HepG2 (cell line): Measurements from ENCODE around the gene AGPAT3. TPM values are rescaled to one million over a fixed set of nuclear protein-coding genes. Genes with fewer than 3 reads are reported as not detected.

Experiments used
- ATAC-seq: fragments of 200-7000 bp; cut with Tn5 transposase; 3 replicates; pipeline ENCODE4 v1.9.1; 2020; ENCODE audit warnings: mild to moderate bottlenecking, moderate library complexity
- BruUV-seq: library from RNA; stranded (reverse); fragments of 400-500 nt; replicated peaks from 2 replicates; lab custom pipeline; 2021; lab: Mats Ljungman, UMichigan
- CTCF ChIA-PET: fragments of 300-600 bp; formaldehyde crosslinking; extraction: SDS; loops from one replicate; lab custom pipeline; 2021; ENCODE audit warnings: low total read pairs, inconsistent platforms, low intra/inter-chr PET ratio; lab: Yijun Ruan, JAX
- POLR2A ChIA-PET: fragments of 350-600 bp; sonication (Branson Sonifier 250); formaldehyde crosslinking; loops from one replicate; lab custom pipeline; 2020; ENCODE audit warnings: antibody characterized with exemption, inconsistent platforms; lab: Yijun Ruan, JAX
- DNase-seq: peaks from one replicate; pipeline ENCODE4 v3.0.0-alpha.2; 2015; ENCODE audit warnings: low spot score
- FAIRE-seq: peaks from 3 replicates; lab custom pipeline; 2011; peaks lifted over from hg19 to GRCh38; lab: Jason Lieb, UNC
- H2AFZ ChIP-seq: one replicate; pipeline ENCODE4 v1.6.1; 2011; ENCODE audit warnings: low read length, inconsistent platforms
- H3K27ac ChIP-seq: fragments of 300-600 bp; 3 replicates; pipeline ENCODE4 v1.8.0; 2011; ENCODE audit warnings: mixed run types, mild to moderate bottlenecking, mixed read lengths, low read length, inconsistent platforms; ENCODE audit not compliant: insufficient read depth; ENCODE audit errors: extremely low read length
- H3K27me3 ChIP-seq, 2 experiments: fragments of 200-600 bp in 1 of 2; 2 replicates in 1 of 2; 3 replicates in 1 of 2; pipeline versions ENCODE4 v1.6.0 to v1.8.0; 2011; ENCODE audit warnings: low read length in 2 of 2, mild to moderate bottlenecking in 2 of 2, moderate library complexity in 2 of 2, inconsistent platforms in 1 of 2; ENCODE audit not compliant: insufficient read depth in 2 of 2, control insufficient read depth in 1 of 2
- H3K36me3 ChIP-seq, 2 experiments: fragments of 200-600 bp in 1 of 2; replicated peaks in 1 of 2; 2 replicates in 1 of 2; 3 replicates in 1 of 2; pipeline versions ENCODE4 v1.5.1 to v1.8.0; 2011; ENCODE audit warnings: low read length in 2 of 2, inconsistent platforms in 1 of 2; ENCODE audit not compliant: insufficient read depth in 2 of 2, control insufficient read depth in 1 of 2
- H3K4me1 ChIP-seq: 2 replicates; pipeline ENCODE4 v1.5.1; 2012; ENCODE audit warnings: low read length, inconsistent platforms; ENCODE audit not compliant: insufficient read depth
- H3K4me2 ChIP-seq: 2 replicates; pipeline ENCODE4 v1.6.0; 2011; ENCODE audit warnings: low read depth, low read length, inconsistent platforms
- H3K4me3 ChIP-seq, 3 experiments: fragments of 200-600 bp in 1 of 3; sonication (generic), shearing (Covaris generic) in 1 of 3; replicated peaks in 1 of 3; 2 replicates each; pipeline ENCODE4 v1.5.1; 2011 to 2016; ENCODE audit warnings: low read length in 3 of 3, inconsistent platforms in 2 of 3, low read depth in 2 of 3, mild to moderate bottlenecking in 2 of 3, control low read depth in 1 of 3, mixed read lengths in 1 of 3; ENCODE audit not compliant: insufficient read depth in 1 of 3
- H3K79me2 ChIP-seq: one replicate; pipeline ENCODE4 v1.6.1; 2011; ENCODE audit warnings: low read length, inconsistent platforms; ENCODE audit not compliant: insufficient read depth
- H3K9ac ChIP-seq: 2 replicates; pipeline ENCODE4 v1.6.0; 2011; ENCODE audit warnings: mild to moderate bottlenecking, low read depth, low read length, inconsistent platforms; ENCODE audit not compliant: insufficient read depth
- H3K9me3 ChIP-seq: 2 replicates; pipeline ENCODE4 v1.5.1; 2012; ENCODE audit warnings: mild to moderate bottlenecking, low read length
- H4K20me1 ChIP-seq: 2 replicates; pipeline ENCODE4 v1.6.0; 2011; ENCODE audit warnings: inconsistent platforms, mild to moderate bottlenecking, low read length, moderate library complexity; ENCODE audit not compliant: insufficient read depth
- CERS6 ChIP-seq: sonication (generic); formaldehyde crosslinking; IDR thresholded peaks from 2 replicates; pipeline ENCODE4 v1.5.0; 2020; ENCODE audit warnings: missing genetic modification reagents
- KDM4B ChIP-seq: sonication (generic); formaldehyde crosslinking; IDR thresholded peaks from 2 replicates; pipeline ENCODE4 v1.4.0; 2020; ENCODE audit warnings: missing genetic modification reagents
- MEF2D ChIP-seq: sonication (generic); formaldehyde crosslinking; IDR thresholded peaks from 2 replicates; pipeline ENCODE4 v1.5.1; 2020; ENCODE audit warnings: mild to moderate bottlenecking, missing genetic modification reagents
- REST ChIP-seq, 2 experiments: IDR thresholded peaks; 2 replicates each; pipeline ENCODE4 v1.6.1; 2011 to 2012; ENCODE audit warnings: low read length in 2 of 2, borderline replicate concordance in 1 of 2, low read depth in 1 of 2, mild to moderate bottlenecking in 1 of 2, moderate library complexity in 1 of 2
- THRA ChIP-seq: sonication (generic); formaldehyde crosslinking; IDR thresholded peaks from 2 replicates; pipeline ENCODE4 v1.4.0; 2020; ENCODE audit warnings: missing genetic modification reagents, borderline replicate concordance
- ZNF678 ChIP-seq: sonication (generic); formaldehyde crosslinking; IDR thresholded peaks from 2 replicates; pipeline ENCODE4 v1.4.0; 2020; ENCODE audit warnings: mild to moderate bottlenecking, missing genetic modification reagents
- WGBS: methylation state at CpG from one replicate; pipeline ENCODE4 v1.1.6; 2017; ENCODE audit warnings: low lambda C conversion rate; 5-methylcytosine and 5-hydroxymethylcytosine counted together
- in situ Hi-C: cut with HindIII; loops from 2 replicates; pipeline ENCODE4 v1.10.0; 2017; ENCODE audit warnings: low pct_unique_long_range_greater_than_20kb; ENCODE audit not compliant: extremely low pct_ligation_motif_present
- intact Hi-C: fragments of 100-400 bp; cut with micrococcal nuclease; formaldehyde crosslinking; loops from one replicate; pipeline ENCODE4 v1.10.0; 2022; ENCODE audit not compliant: unreplicated experiment
- polyA plus RNA-seq, 8 experiments: library from polyadenylated mRNA; depleted of rRNA in 3 of 8; stranded (reverse) in 7 of 8; unstranded in 1 of 8; fragments of >200 nt; fragmentation: Illumina TruSeq in 4 of 8; extraction: Trizol in 4 of 8; gene quantifications; 2 replicates each; pipeline versions ENCODE4 v1.2.1 to v1.2.3, GENCODE V29; 2011 to 2016; ENCODE audit warnings: low read depth in 4 of 8, missing spikeins in 1 of 8, mixed read lengths in 1 of 8; ENCODE audit not compliant: insufficient read depth in 1 of 8
- total RNA-seq, 5 experiments: library from RNA; depleted of rRNA; stranded (reverse); fragments of >200 nt; fragmentation: Illumina TruSeq; extraction: Trizol; gene quantifications; 2 replicates each; pipeline ENCODE4 v1.2.3, GENCODE V29; 2016; ENCODE audit warnings: low read depth in 1 of 5
- TF ChIP-seq, protein P1 (sequence below): sonication (generic); formaldehyde crosslinking; IDR thresholded peaks from 2 replicates; pipeline ENCODE4 v1.4.0; 2020; ENCODE audit warnings: mild to moderate bottlenecking, missing genetic modification reagents

Gene AGPAT3
- total and polyA plus RNA-seq, 2 of the 13 experiments (the other 11 are each of a cell fraction or from before 2014, with no cell fraction given), result 32.2 to 54.4 TPM

- in situ Hi-C loops, result no loop called here
- ATAC-seq (no peak), FAIRE-seq (no peak), DNase-seq (no peak)
- intact Hi-C loops, result no loop called here
- H3K79me2 ChIP-seq, result no peaks in the 10 kb centered on the region
- no peaks in the 10 kb centered on the region for H3K36me3 ChIP-seq
- no peaks in the 10 kb centered on the region for H3K9me3 ChIP-seq
- no TSS peak for BruUV-seq
- TF ChIP-seq THRA, result no peak
- TF ChIP-seq, protein P1, sequence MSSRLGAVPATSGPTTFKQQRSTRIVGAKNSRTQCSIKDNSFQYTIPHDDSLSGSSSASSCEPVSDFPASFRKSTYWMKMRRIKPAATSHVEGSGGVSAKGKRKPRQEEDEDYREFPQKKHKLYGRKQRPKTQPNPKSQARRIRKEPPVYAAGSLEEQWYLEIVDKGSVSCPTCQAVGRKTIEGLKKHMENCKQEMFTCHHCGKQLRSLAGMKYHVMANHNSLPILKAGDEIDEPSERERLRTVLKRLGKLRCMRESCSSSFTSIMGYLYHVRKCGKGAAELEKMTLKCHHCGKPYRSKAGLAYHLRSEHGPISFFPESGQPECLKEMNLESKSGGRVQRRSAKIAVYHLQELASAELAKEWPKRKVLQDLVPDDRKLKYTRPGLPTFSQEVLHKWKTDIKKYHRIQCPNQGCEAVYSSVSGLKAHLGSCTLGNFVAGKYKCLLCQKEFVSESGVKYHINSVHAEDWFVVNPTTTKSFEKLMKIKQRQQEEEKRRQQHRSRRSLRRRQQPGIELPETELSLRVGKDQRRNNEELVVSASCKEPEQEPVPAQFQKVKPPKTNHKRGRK (CRISPR knock-in tag), result no peak
- TF ChIP-seq CERS6, result no peak
- TF ChIP-seq REST (IDR thresholded peaks at IDR 0.05; ENCODE audit: borderline replicate concordance in 1 of 2, low read depth in 1 of 2, low read length in 2 of 2), result no peak
- TF ChIP-seq ZNF678, result no peak
- no peak for TF ChIP-seq MEF2D (CRISPR knock-in tag)
- TF ChIP-seq KDM4B, result no peak
- H3K27ac ChIP-seq, result no peak overlapping the region
- ChIA-PET POLR2A (no interaction called here), CTCF (no interaction called here)
- no peak overlapping the region for H3K4me3 ChIP-seq
- no peak overlapping the region for H3K4me2 ChIP-seq
- no peak overlapping the region for H3K9ac ChIP-seq
- no peaks in the 10 kb centered on the region for H4K20me1 ChIP-seq
- peaks cover 2 to 33% of the 10 kb centered on the region in 2 experiments; a peak in 3 of 5 replicates for H3K27me3 ChIP-seq
- no peak overlapping the region for H2AFZ ChIP-seq
- H3K4me1 ChIP-seq, result peaks cover 30% of the 10 kb centered on the region
- 32% methylated on average over 6 of the region's 6 CpGs for WGBS
Measured at GRCh38 chr21:43987509-43987908, 122.5 kb downstream of the AGPAT3 start.
